Endothelial cell of umbilical vein (primary cell): ENCODE results near the gene MAP4K3. TPM values are rescaled to one million over a fixed set of nuclear protein-coding genes. Genes with fewer than 3 reads are reported as not detected.

Experiments
- BruUV-seq: library from RNA; stranded (reverse); fragments of 400-500 nt; replicated peaks from 2 replicates; lab custom pipeline; 2021; lab: Mats Ljungman, UMichigan
- CTCF ChIA-PET: fragments of 300-600, 350-600 bp; sonication (Branson Sonifier 250); formaldehyde crosslinking; loops from one replicate; lab custom pipeline; 2021; ENCODE audit warnings: antibody characterized with exemption, inconsistent platforms; lab: Charles Lee
- POLR2A ChIA-PET: fragments of 300-600, 350-600 bp; sonication (Branson Sonifier 250); formaldehyde crosslinking; loops from one replicate; lab custom pipeline; 2021; ENCODE audit warnings: antibody characterized with exemption, inconsistent platforms; lab: Charles Lee
- DNase-seq: peaks from one replicate; pipeline ENCODE4 v3.0.0-alpha.2; 2011; ENCODE audit warnings: low read depth, low spot score
- FAIRE-seq: peaks from 2 replicates; lab custom pipeline; 2011; peaks lifted over from hg19 to GRCh38; lab: Jason Lieb, UNC
- H2AFZ ChIP-seq: 2 replicates; pipeline ENCODE4 v1.6.0; 2012; ENCODE audit warnings: low read depth, low read length, control low read depth, inconsistent platforms
- H3K27ac ChIP-seq: 2 replicates; pipeline ENCODE4 v1.5.1; 2011; ENCODE audit warnings: low read depth, mild to moderate bottlenecking, control low read depth, low read length, moderate library complexity; ENCODE audit not compliant: insufficient read depth
- H3K27me3 ChIP-seq, 2 experiments: 2 replicates each; pipeline versions ENCODE4 v1.6.0 to v1.6.1; 2011; ENCODE audit warnings: low read length in 2 of 2, mixed read lengths in 1 of 2; ENCODE audit not compliant: control insufficient read depth in 2 of 2, insufficient read depth in 2 of 2
- H3K36me3 ChIP-seq, 2 experiments: 2 replicates in 1 of 2; 3 replicates in 1 of 2; pipeline ENCODE4 v1.5.1; 2011; ENCODE audit warnings: low read length in 2 of 2, mild to moderate bottlenecking in 1 of 2, moderate library complexity in 1 of 2; ENCODE audit not compliant: control insufficient read depth in 2 of 2, insufficient read depth in 2 of 2; ENCODE audit errors: extremely low read depth in 1 of 2
- H3K4me1 ChIP-seq: 3 replicates; pipeline ENCODE4 v1.5.1; 2011; ENCODE audit warnings: mild to moderate bottlenecking, low read length; ENCODE audit not compliant: control insufficient read depth, insufficient read depth; ENCODE audit errors: extremely low read depth
- H3K4me2 ChIP-seq: 2 replicates; pipeline ENCODE4 v1.6.1; 2011; ENCODE audit warnings: low read length, control low read depth, mixed read lengths; ENCODE audit not compliant: insufficient read depth
- H3K4me3 ChIP-seq, 3 experiments: fragments of 200-600 bp in 1 of 3; sonication (generic), shearing (Covaris generic) in 1 of 3; replicated peaks in 1 of 3; 2 replicates each; pipeline ENCODE4 v1.5.1; 2011 to 2016; ENCODE audit warnings: control low read depth in 3 of 3, low read length in 3 of 3, mild to moderate bottlenecking in 2 of 3, inconsistent platforms in 1 of 3, low read depth in 1 of 3, moderate library complexity in 1 of 3; ENCODE audit not compliant: insufficient read depth in 1 of 3
- H3K79me2 ChIP-seq: 2 replicates; pipeline ENCODE4 v1.6.0; 2012; ENCODE audit warnings: low read length, inconsistent platforms; ENCODE audit not compliant: control insufficient read depth, insufficient read depth
- H3K9ac ChIP-seq: replicated peaks from 2 replicates; pipeline ENCODE3; 2011; ENCODE audit warnings: low read length, control low read depth; ENCODE audit not compliant: insufficient read depth; ENCODE audit errors: extremely low read depth
- H3K9me1 ChIP-seq: replicated peaks from 3 replicates; pipeline ENCODE4 v1.6.0; 2011; ENCODE audit warnings: mild to moderate bottlenecking, low read length; ENCODE audit not compliant: control insufficient read depth, insufficient read depth; ENCODE audit errors: extremely low read depth
- H3K9me3 ChIP-seq: replicated peaks from 2 replicates; pipeline ENCODE4 v1.5.1; 2012; ENCODE audit warnings: low read length, inconsistent platforms; ENCODE audit not compliant: control insufficient read depth, insufficient read depth
- H4K20me1 ChIP-seq: replicated peaks from 2 replicates; pipeline ENCODE3; 2011; ENCODE audit warnings: mild to moderate bottlenecking, low read length; ENCODE audit not compliant: control insufficient read depth, insufficient read depth; ENCODE audit errors: extremely low read depth
- EZH2 ChIP-seq: IDR thresholded peaks from 2 replicates; pipeline ENCODE4 v1.6.1; 2012; ENCODE audit warnings: borderline replicate concordance, low read depth, mild to moderate bottlenecking, moderate library complexity, low read length, inconsistent platforms; ENCODE audit not compliant: severe bottlenecking
- FOS ChIP-seq: IDR thresholded peaks from 2 replicates; pipeline ENCODE4 v1.6.1; 2011; ENCODE audit warnings: mild to moderate bottlenecking, low read length, moderate library complexity, borderline replicate concordance; ENCODE audit not compliant: insufficient read depth
- GATA2 ChIP-seq: IDR thresholded peaks from 2 replicates; pipeline ENCODE4 v1.7.0; 2011; ENCODE audit warnings: low read depth, mild to moderate bottlenecking, moderate library complexity, mixed read lengths, low read length; ENCODE audit not compliant: insufficient read length, insufficient read depth
- JUN ChIP-seq: IDR thresholded peaks from 2 replicates; pipeline ENCODE4 v1.6.1; 2011; ENCODE audit warnings: borderline replicate concordance, low read depth; ENCODE audit not compliant: insufficient read length, insufficient read depth
- MYC ChIP-seq: IDR thresholded peaks from one replicate; pipeline ENCODE4 v1.6.1; 2011; ENCODE audit warnings: mild to moderate bottlenecking, low read depth, low read length
- POLR2A ChIP-seq: IDR thresholded peaks from 2 replicates; pipeline ENCODE4 v1.6.1; 2012; ENCODE audit warnings: low read depth, mild to moderate bottlenecking, control low read depth, low read length
- POLR2AphosphoS5 ChIP-seq: IDR thresholded peaks from 2 replicates; pipeline ENCODE4 v1.6.1; 2012; ENCODE audit warnings: low read depth, mild to moderate bottlenecking, control low read depth, low read length, moderate library complexity; ENCODE audit not compliant: insufficient read depth
- dilution Hi-C: fragments of 300-500 bp; cut with MboI; formaldehyde crosslinking; loops from one replicate; pipeline ENCODE4 v1.15.0; 2019; ENCODE audit warnings: low sequenced_read_pairs; ENCODE audit not compliant: extremely low pct_ligation_motif_present
- intact Hi-C: fragments of 100-400 bp; cut with micrococcal nuclease; formaldehyde crosslinking; loops from one replicate; pipeline ENCODE4 v1.10.0; 2022
- polyA plus RNA-seq, 4 experiments: library from polyadenylated mRNA; depleted of rRNA in 3 of 4; stranded (reverse) in 3 of 4; unstranded in 1 of 4; fragments of >200 nt; gene quantifications; 2 replicates each; pipeline versions ENCODE4 v1.2.1 to v1.2.3, GENCODE V29; 2011 to 2012; ENCODE audit warnings: missing spikeins in 1 of 4
- total RNA-seq: library from RNA; stranded (reverse); gene quantifications from 2 replicates; pipeline ENCODE4 v1.2.3, GENCODE V29; 2021
- TF ChIP-seq, protein P1 (sequence below): IDR thresholded peaks from 2 replicates; pipeline ENCODE4 v1.6.1; 2011; ENCODE audit not compliant: insufficient read depth, insufficient read length
- TF ChIP-seq, protein P2 (sequence below), 2 donors: IDR thresholded peaks; 1 replicate in 1 of 2; 2 replicates in 1 of 2; pipeline ENCODE4 v1.5.1; 2011; ENCODE audit warnings: low read length in 2 of 2, mild to moderate bottlenecking in 2 of 2, moderate library complexity in 2 of 2, control low read depth in 1 of 2, inconsistent platforms in 1 of 2, low read depth in 1 of 2; ENCODE audit not compliant: insufficient read depth in 1 of 2; ENCODE audit errors: extremely low read depth in 1 of 2

MAP4K3 gene
- total and polyA plus RNA-seq, 2 donors (not counting 3 experiments of a cell fraction or from before 2014, with no cell fraction given): 8.0 to 45.9 TPM

DNA sequence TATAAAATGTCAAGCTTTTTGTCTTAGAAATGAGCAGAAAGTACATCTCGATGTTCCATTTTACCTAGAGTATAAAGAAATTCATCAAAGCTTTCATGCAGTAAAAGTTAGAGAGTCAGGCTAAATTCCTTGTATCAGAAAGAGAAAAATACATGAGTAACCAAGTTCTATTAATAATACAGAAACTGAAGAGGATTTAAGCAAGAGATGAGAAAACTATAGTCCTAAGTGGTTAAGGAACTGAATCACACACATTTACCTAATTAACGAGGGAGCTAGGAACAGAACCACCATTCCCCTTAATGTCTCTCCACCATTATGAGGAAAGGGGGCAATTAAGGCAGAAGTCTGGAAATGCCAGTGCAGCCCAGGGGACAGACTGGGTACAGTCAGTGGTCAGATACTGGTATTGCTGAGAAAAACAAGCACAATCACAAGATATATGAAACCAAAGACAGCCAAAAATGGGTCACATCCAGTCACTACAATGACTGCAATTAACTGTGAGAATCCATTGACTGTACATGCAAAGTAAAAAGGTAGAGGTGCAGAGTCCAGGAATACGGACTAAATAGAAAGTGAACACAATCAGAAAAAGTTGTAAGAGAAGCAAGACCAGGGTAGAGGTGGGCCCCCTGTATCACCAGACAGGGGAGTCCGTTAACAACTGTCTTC lies 23.9 kb downstream of the MAP4K3 start:
- Histone ChIP-seq H3K36me3 (no peaks in the 10 kb centered on the region), H3K9ac (no peak overlapping the region), H3K4me2 (no peak overlapping the region), H2AFZ (no peak overlapping the region), H3K9me1 (no peaks in the 10 kb centered on the region), H3K4me1 (peaks cover 23% of the 10 kb centered on the region), H3K9me3 (no peaks in the 10 kb centered on the region), H4K20me1 (peaks cover 2% of the 10 kb centered on the region), H3K27ac (no peak overlapping the region), H3K4me3 (no peak overlapping the region), H3K79me2 (peaks cover 66% of the 10 kb centered on the region), H3K27me3 (no peaks in the 10 kb centered on the region)
- POLR2A ChIA-PET: no interaction called here
- dilution Hi-C loops (no loop called here), intact Hi-C loops (no loop called here)
- CTCF ChIA-PET: interaction anchor here (0.8 to 3.8 kb wide), 6 partner anchors 8 to 317 kb away, joined by 3 to 19 read pairs (median 5); no protein-coding TSS in a partner anchor
- TF ChIP-seq MYC (no peak), EZH2 (no peak), GATA2 (no peak), FOS (no peak), POLR2AphosphoS5 (no peak), JUN (no peak), POLR2A (no peak)
- TF ChIP-seq, protein P1, sequence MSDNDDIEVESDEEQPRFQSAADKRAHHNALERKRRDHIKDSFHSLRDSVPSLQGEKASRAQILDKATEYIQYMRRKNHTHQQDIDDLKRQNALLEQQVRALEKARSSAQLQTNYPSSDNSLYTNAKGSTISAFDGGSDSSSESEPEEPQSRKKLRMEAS: no peak
- TF ChIP-seq, protein P2, sequence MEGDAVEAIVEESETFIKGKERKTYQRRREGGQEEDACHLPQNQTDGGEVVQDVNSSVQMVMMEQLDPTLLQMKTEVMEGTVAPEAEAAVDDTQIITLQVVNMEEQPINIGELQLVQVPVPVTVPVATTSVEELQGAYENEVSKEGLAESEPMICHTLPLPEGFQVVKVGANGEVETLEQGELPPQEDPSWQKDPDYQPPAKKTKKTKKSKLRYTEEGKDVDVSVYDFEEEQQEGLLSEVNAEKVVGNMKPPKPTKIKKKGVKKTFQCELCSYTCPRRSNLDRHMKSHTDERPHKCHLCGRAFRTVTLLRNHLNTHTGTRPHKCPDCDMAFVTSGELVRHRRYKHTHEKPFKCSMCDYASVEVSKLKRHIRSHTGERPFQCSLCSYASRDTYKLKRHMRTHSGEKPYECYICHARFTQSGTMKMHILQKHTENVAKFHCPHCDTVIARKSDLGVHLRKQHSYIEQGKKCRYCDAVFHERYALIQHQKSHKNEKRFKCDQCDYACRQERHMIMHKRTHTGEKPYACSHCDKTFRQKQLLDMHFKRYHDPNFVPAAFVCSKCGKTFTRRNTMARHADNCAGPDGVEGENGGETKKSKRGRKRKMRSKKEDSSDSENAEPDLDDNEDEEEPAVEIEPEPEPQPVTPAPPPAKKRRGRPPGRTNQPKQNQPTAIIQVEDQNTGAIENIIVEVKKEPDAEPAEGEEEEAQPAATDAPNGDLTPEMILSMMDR (IDR thresholded peaks at IDR 0.05; ENCODE audit: extremely low read depth in 1 of 2, insufficient read depth in 1 of 2, low read depth in 1 of 2, low read length in 2 of 2): no peak
- BruUV-seq: no TSS peak
- no peak for FAIRE-seq
- no peak for DNase-seq
